K562 (cell line): ENCODE data around the gene PTPN1.

Experiments
- BACH1 ChIP-seq: fragments of 200-800 bp; sonication (Bioruptor generic); IDR thresholded peaks from 2 replicates; pipeline ENCODE4 v1.6.1; 2016; ENCODE audit warnings: missing genetic modification characterization, missing compliant biosample characterization
- CEBPB ChIP-seq: fragments of 450-650 bp; IDR thresholded peaks from 2 replicates; pipeline ENCODE4 v1.6.1; 2016; ENCODE audit warnings: missing genetic modification characterization, missing compliant biosample characterization
- MNT ChIP-seq, 2 experiments: fragments of 450-650 bp; conservative IDR thresholded peaks; 2 replicates each; pipeline ENCODE4 v1.6.1; 2017; ENCODE audit warnings: mild to moderate bottlenecking in 2 of 2, moderate library complexity in 2 of 2
- NR1H2 ChIP-seq: sonication (generic); formaldehyde crosslinking; IDR thresholded peaks from 2 replicates; pipeline ENCODE4 v1.4.0; 2020; ENCODE audit warnings: mild to moderate bottlenecking, missing genetic modification reagents
- USF2 ChIP-seq: sonication (generic); formaldehyde crosslinking; IDR thresholded peaks from 2 replicates; pipeline ENCODE4 v1.5.0; 2020; ENCODE audit warnings: missing genetic modification reagents
- ZFP30 ChIP-seq: fragments of 250-450 bp; sonication (Bioruptor Pico); IDR thresholded peaks from 2 replicates; pipeline ENCODE4 v1.8.0; 2022; ENCODE audit warnings: moderate library complexity, mild to moderate bottlenecking, inconsistent platforms, borderline replicate concordance
- ZNF239 ChIP-seq: fragments of 250-450 bp; sonication (Bioruptor Pico); IDR thresholded peaks from 2 replicates; pipeline ENCODE4 v1.4.0; 2020; ENCODE audit warnings: mild to moderate bottlenecking
- ZNF318 ChIP-seq, 2 experiments: fragments of 450-650 bp; IDR thresholded peaks; 2 replicates each; pipeline ENCODE4 v1.6.1; 2016; ENCODE audit warnings: mild to moderate bottlenecking in 2 of 2, borderline replicate concordance in 1 of 2, low read depth in 1 of 2, moderate library complexity in 1 of 2
- TF ChIP-seq, protein P1 (sequence below), 3 experiments: IDR thresholded peaks in 2 of 3; conservative IDR thresholded peaks in 1 of 3; 2 replicates each; pipeline ENCODE4 v1.5.1; 2011 to 2012; ENCODE audit warnings: low read length in 3 of 3, mild to moderate bottlenecking in 3 of 3, control low read depth in 2 of 3, improper control_type of control experiment in 1 of 3, inconsistent platforms in 1 of 3, low read depth in 1 of 3, mixed read lengths in 1 of 3, moderate library complexity in 1 of 3; ENCODE audit not compliant: insufficient read depth in 2 of 3

GRCh38 chr20:50580016-50580747 is 70.0 kb downstream of the PTPN1 start:
- TF ChIP-seq BACH1 (tag) = no peak
- 0 out of 4 replicates have a peak, but pooled peaks of 1 of the 2 experiments have one; percentile 21 for TF ChIP-seq MNT (conservative IDR thresholded peaks at IDR 0.05)
- no peak for TF ChIP-seq ZNF318 (IDR thresholded peaks at IDR 0.05; ENCODE audit: borderline replicate concordance in 1 of 2, low read depth in 1 of 2)
- TF ChIP-seq ZNF239 (CRISPR knock-in tag) = no peak
- TF ChIP-seq USF2 (CRISPR knock-in tag) = no peak
- TF ChIP-seq, protein P1, sequence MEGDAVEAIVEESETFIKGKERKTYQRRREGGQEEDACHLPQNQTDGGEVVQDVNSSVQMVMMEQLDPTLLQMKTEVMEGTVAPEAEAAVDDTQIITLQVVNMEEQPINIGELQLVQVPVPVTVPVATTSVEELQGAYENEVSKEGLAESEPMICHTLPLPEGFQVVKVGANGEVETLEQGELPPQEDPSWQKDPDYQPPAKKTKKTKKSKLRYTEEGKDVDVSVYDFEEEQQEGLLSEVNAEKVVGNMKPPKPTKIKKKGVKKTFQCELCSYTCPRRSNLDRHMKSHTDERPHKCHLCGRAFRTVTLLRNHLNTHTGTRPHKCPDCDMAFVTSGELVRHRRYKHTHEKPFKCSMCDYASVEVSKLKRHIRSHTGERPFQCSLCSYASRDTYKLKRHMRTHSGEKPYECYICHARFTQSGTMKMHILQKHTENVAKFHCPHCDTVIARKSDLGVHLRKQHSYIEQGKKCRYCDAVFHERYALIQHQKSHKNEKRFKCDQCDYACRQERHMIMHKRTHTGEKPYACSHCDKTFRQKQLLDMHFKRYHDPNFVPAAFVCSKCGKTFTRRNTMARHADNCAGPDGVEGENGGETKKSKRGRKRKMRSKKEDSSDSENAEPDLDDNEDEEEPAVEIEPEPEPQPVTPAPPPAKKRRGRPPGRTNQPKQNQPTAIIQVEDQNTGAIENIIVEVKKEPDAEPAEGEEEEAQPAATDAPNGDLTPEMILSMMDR (IDR thresholded peaks at IDR 0.05 in 2 of 3, conservative IDR thresholded peaks at IDR 0.05 in 1 of 3; ENCODE audit: insufficient read depth in 2 of 3, low read depth in 1 of 3, low read length in 3 of 3) = peak; percentile 82 to 93 (median 89)
- no peak for TF ChIP-seq ZFP30 (CRISPR knock-in tag)
- no peak for TF ChIP-seq CEBPB (tag)
- TF ChIP-seq NR1H2 (CRISPR knock-in tag) = no peak
